ENCODE measurements around the gene SMG7.
A peak's percentile ranks its signal among the peaks of the same experiment; 100 is the strongest.

The SMG7 gene

DNA sequence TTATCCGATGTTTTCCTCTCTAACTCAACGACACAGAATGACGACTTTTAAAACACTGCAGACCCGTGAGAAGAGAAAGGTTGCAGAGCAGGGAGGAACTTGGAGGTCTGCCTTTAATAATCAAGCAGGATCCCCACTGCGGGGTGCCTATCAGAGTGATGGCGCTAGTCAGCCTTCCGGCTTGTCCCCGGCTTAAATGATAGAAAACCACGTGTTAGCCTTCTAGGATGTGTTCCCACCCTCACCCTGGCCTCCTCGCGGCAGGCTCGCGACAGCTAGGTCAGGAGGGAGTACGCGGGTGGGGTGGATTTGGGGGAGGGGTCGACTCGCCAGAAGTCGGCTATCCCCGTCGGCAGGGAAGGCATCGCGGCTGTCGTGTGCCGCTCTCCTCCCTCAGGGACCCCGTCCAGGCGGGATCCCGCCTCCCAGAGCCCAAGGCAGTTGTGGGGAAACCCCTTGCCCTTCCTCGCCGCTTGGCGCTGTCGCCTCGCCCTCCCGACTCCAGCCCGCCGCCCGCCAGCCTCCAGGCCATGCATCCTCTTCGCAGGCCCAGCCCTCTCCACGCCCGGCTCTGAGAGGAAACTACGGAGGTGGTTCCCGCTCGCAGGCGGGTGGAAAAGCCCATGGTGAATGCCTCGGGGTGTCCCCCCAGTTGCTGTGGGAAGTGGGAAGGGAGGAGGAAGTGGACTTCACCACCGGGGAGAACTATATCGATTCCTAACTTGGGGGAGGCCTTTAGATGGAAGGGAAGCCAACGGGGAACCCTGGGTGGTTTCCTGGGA lies 1.1 kb upstream of the SMG7 start:
- DNase-seq, result peak; percentile 87 to 96

DNA sequence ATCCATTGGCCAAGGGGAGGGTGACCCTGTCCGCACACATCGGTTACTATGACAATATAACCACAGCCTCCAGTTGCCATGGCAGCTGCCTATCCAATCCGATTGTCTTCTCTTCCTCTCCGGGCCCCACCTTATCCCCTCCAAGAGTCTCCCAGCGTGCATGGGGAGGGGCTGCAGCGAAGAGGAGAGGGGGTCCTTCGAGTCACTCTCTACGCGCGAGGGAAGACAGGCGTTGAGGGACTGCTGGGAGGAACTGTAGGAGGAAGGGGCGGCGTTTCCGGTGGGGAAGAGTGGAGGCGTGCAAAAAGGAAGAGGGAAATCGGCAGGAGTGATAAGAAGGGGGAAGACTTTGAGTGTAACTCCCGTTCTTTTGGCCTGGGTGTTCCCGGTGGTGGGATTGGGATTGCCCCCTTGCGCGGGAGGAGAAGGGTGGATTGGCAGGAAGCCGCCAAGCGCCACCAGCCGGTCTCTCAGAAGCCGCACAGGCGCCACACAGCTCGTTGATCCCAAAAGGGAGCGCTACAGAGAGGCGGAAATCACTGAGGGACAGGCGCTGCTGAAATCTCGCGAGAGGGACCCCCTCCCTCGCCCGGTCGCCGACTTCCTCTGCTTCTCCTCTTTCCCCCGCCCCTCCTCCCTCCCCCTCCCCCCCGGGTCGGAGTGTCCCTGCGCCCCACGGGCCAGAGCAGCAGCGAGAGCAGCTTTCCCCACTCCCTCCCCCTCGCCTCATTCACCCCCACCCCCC lies 384 bp upstream of the SMG7 start:
- peak; percentile 99 to 100 for DNase-seq

DNA sequence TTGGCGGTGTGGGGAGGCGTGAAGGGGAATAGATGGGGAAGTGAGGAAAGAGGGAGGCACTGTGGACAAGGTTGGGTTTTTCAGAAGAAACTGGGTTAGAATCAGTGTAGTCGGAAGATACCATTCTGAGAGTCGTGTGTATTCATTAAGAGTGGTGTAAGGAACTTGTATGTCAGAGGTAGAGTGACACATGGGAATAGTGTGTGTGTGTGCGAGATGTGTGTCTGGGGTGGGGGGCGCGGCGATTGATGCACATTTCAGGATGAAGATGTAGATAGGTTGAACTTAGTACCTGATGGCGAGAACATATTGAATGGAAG lies 878 bp downstream of the SMG7 start:
- DNase-seq, result no peak

DNA sequence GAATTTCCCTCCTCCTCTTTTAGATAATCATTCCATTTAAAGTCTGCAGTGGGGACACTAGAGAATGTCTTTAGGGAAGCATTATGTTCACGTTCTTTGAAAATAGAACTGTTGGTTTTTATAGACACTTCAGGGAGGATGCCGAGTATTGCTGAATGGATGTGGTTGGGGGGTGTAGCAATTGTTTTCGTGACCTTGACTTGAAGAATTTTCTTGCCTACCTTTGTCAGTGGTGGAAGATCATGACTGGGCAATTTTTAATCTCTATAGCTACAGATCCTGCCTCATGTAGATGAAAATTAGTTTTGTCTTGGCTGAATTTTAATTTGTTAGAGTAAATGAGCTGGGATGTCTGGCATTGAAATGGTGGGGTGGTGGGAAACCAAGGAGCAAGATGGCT lies 3.8 kb downstream of the SMG7 start:
- no peak for DNase-seq

DNA sequence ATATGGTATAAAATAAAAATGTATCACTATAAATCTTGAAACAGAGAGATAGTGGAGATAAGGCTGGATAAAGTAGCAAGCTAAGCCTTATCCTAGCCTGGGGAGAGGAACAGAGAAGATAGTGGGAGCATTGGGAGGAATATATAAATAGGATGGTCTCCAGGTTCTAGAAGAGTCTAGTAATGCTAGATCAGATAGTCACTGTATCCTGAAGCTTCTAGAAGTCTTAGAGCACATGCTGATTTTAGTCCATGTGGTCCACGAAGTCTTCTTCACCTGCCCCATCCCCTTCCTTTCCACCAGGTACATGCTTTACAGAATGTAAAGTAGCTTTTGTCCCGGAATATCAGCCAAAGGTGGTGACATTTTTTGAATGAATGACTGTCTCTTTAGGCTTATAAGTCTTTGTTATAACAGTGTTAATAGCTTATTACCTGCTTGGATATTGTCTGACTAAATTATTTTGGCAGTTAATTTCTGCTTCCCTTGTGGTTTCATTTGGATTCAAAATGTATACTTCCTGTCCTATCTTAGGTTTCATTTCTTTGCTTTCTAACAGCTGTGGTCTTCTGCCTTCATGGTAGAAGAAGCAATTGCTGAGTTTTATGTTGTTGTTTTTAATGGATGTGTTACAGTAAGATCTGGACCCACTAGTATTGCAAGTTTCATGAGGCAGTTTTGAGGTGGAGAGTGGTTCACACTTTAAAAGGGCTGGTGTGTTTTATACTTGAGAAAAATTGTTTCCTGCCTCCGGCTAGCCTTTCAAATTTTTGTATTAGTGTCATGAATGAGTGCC lies 5.9 kb downstream of the SMG7 start:
- DNase-seq, result no peak

DNA sequence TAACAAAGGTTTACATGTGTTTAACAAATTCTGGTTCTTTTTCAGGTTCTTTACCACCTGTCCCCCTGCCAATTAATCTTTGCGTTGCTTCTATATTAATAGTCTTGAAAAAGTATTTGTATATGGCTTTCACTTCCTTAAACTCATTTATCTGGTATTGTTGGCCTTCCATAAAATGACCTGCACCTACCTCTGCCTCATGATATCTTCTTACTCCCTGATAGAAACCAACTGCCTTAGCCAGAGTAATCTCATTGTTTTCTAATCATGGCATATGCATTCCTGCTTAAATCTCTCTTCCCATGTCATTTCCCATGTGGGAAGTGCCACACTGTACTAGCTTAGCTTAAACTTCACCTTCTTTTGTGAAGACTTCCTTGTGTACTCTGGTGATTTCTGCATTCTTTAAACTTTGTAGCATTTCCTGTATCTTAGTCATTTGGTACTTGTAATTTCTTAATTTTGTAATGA lies 8.7 kb downstream of the SMG7 start:
- no peak for DNase-seq

DNA sequence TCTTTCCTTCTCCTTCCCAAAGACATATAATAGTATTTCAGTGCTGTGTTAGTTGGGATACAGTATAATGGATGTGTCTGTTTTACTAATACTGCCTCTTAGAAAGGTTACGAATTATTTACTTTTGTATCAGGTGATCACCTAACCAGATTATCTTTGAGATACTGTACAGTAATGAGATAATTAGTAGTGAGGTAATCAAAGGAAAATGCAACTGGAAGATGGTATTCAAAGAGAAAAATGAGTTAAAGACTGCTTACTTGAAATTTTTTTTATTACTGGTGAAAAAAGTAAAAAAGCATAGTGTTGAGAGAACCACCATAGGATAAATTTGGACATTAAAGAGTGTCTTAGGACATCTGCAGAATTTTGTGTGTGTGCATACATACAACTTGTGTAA lies 10.9 kb downstream of the SMG7 start:
- no peak for DNase-seq

DNA sequence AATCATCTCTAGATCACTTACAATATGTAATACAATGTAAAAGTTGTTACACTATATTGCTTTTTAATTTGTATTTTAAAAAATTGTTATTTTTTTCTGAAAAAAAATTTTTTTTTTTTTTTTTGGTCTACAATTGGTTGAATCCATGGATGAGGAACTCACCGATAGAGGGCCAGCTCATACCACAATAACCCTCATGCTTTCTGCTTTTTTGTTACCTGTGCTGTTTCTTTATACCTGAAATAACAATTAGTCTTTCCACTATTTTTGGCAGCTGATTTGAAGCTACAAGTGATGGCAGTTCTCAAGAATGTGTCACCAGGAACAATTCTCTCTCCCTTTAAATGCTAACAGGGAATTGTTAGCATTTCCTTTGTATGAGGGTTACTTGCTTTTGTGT lies 12.0 kb downstream of the SMG7 start:
- DNase-seq, result no peak

DNA sequence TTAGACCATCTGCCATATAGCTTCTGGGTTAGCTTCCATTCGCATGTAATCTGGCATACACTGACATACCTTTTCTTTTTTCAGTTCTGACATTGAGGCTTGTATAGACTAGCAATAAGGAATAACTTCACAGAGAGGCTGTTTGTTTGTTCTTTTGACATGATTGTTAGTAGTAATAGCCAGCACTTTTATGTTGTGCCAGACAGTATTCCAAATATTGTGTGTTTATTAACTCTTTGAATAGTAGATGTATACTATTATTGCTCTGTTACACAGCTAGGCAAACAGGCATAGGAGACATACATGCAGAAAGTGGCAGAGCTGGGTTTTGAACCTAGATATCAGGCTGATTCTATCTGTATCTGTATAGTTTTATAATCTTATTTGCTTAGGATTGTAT lies 12.6 kb downstream of the SMG7 start:
- no peak for DNase-seq

DNA sequence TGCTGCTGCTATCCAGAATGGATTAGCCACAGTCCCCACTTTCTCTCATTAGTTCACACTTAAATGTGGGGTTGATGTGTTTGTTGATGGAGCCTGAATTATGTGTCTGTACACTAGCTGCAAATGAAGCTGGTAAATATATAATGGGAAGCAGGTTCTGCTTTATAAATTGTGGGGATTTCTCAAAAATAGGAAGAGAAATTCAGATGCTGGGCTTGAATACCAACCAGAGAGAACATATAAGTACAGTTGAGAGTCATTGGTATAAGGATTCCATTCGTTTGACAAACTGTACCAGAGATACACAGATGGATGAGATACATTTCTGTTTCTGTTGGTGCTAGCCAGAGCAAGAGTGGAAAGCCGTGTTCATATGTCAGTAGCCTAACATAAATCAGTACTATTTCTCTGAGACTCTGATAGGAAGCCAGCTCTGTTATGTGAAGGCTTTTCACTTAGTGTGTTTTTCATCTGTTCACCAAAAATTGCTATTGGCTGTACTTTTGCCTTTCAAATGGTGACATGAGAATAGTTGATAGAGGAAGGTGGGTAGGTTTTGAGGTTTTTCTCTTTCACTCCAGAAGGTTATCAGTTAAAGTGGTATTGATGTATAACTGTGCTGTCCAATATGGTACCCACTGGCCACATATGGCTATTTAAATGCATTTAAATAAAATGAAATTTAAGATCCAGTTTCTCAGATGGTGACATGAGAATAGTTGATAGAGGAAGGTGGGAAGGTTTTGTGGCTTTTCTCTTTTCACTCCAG lies 15.6 kb downstream of the SMG7 start:
- DNase-seq, result no peak

DNA sequence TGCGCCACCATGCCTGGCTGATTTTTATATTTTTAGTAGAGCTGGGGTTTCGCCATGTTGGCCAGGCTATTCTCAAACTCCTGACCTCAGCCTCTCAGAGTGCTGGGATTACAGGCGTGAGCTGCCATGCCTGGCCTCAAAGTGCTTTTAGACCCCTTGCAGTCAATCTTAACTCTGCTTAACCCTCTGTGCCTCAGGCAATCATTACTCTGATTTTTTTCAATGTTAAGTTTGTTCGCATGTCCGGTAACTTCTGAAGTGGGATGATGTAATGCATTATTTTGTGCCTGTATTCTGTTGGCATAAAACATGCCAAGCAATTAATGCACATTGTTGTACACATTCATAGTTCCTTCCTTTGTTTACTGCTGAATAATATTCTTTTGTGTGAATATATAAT lies 18.6 kb downstream of the SMG7 start:
- no peak for DNase-seq

DNA sequence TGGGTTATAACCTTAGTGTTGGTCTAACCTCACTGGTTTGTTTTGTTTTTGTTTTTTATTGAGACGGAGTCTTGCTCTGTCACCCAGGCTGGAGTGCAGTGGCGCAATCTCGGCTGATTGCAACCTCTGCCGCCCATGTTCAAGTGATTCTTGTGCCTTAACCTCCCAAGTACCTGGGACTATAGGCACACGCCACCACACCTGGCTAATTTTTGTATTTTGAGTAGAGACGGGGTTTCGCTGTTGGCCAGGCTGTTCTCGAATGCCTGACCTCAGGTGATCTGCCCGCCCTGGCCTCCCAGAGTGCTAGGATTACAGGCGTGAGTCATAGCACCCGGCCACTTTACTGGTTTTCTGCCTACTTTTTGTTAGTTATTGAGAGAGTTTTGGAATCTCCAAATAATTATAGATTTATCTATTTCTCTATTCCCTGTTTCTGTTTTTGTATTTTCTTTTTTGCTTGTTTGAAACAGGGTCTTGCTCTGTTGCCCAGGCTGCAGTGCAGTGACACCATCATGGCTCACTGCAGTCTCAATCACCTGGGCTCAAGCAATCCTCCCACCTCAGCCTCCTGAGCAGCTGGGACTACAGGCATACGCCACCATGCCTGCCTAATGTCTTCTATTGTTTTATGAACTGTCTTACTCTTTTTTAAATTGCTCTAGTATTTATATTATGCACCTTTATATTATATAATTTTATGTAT lies 21.4 kb downstream of the SMG7 start:
- no peak for DNase-seq

DNA sequence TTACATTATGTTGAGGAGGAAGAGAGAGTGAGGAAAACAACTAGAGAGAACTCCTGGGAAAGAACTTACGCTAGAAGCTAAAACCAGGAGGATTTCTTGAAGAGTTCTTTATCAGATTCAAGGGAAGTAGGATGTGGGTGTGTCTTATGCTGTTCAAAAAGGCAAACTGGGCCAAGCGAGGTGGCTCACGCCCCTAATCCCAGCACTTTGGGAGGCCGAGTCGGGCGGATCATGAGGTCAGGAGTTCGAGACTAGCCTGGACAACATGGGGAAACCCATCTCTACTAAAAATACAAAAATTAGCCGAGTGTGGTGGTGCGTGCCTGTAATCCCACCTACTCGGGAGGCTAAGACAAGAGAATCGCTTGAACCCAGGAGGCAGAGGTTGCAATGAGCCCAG lies 23.1 kb downstream of the SMG7 start:
- DNase-seq, result no peak

DNA sequence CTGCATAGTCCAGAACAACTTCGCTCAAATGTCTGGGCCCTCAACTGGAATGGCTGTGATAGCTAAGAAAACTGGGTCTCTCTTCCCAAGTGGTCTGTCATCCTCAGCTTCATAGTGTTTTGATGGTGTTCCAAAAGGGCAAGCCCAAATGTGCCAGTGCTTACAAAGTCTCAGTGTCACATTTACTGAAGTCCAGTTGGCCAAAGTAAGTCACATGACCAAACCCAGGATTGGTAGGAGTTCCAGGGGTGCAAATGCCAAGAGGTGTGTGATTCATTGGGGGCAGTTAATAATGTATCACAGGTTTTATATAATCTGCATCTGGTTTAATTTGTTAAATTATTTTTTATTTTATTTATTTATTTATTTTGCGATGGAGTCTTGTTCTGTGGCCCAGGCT lies 24.9 kb downstream of the SMG7 start:
- no peak for DNase-seq

DNA sequence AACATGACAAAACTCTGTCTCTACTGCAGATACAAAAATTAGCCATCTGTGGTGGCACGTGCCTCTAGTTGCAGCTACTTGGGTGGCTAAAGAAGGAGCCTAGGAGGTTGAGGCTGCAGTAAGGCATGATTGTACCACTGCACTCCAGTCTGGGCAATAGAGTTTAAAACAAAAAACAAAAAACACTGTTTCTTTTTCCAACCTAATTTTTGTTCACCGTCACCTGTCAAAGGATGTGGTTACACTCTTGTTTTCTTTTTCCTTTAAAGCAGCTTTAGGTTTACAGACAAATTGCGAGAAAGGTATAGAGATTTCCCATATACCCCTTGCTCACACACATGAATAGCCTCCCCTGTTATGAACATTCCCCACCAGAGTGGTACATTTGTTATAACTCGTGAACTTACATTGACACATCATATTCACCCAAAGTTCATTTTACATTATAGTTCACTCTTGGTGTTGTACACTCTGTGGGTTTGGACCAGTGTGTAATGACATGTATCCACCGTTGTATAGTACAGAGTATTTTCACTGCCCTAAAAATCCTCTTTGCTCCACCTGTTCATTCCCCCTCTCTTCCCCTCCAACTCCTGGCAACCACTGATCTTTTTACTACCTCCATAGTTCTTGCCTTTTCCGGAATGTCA lies 26.2 kb downstream of the SMG7 start:
- no peak for DNase-seq

DNA sequence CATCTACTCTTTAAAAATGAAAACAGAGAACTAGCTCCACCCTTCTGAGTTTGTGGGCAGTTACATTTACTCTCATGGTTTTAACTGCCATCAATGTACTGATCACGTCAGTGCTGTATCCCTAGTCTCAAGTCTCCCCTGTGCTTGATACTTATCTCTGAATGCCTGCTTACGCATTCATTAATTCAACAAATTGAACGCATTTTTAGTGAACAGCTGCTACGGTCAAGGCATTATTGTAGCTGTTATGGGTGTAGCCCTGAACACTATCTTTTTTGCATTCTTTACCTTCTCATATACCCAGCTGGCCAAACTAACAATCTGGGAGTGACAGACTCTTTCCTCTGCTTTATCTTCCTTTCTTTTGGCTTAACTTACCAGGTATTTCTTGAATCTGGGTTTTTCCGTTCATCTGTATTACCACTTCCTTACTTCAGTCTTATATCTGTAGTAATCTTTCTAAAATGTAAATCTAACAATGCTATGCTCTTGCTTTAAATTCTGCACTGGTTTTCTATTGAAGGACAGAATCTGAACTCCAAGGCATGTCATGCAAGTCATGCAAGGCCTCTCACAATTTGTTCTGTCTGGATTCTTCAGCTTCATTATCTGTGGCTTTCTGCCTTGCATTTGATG lies 33.3 kb downstream of the SMG7 start:
- no peak for DNase-seq

DNA sequence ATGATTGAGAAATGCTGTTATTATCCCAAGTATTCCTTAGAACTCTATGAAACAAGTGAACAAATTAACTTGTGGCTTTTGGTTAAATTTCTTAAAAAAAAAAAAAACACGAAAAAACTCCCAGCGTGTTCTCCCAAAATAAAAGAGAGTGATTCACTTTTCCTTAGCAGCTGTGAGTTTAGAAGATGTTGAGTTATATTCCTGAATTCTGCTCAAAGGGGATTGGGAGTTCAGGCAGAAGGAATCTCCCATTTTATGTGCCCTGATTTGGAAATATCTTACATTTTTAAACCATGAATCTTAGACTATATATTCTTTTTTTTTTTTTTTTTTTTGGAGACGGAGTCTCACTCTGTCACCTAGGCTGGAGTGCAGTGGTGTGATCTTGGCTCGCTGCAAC lies 34.3 kb downstream of the SMG7 start:
- no peak for DNase-seq

DNA sequence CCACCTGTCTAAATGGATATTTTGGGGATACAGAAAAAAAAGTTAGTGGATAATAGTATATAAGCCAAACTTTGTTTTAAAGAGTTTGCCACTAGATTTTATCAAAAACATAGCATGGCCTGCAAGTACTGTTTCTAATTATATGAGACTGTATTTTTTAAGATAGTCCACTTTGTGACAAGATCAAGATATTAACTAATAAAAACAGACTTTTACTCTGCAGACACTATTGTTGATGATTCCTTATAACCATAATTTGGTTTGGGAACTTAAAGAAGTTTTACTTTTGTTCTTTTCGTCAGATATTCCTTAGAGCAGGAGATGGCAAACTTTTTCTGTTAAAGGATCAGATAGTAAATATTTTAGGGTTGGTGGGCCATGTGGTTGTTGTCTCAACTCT lies 36.4 kb downstream of the SMG7 start:
- no peak for DNase-seq

DNA sequence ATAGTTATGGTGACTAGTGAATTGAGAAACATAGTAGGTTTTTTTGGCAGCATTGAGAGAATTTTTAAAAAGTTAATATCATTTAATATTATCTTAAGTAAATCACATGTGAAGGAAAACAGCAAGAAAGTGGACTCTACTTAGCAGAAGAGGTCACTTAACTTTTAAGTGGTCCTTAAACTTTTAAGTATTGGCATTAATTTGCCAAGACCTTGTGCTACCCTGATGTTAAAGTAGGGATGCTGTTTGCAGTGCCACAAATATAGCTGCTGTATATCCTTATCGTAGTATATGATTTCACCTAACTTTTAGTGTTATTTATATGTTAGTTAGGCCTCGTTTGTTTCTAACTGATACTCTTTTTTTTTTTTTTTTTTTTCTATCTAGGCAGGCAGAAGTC lies 40.2 kb downstream of the SMG7 start:
- DNase-seq, result no peak

DNA sequence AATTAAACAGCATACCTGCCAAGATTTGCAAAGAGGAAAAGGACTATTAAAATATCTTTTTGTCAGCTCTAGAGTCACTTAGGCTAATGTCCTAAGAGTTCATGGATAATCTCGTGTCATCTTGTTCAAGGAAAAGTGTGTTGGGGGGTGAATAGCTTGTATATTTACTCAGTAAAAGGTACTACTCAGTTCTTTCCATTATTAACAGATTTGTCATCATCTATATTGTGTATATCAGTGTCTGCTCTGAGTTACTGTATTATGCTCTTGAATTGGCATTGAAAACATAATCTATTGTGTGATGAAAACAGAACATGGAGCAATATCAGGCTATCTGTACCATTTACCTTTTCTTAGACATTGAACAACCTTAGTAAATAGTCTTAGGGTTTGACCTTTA lies 41.9 kb downstream of the SMG7 start:
- DNase-seq, result no peak

DNA sequence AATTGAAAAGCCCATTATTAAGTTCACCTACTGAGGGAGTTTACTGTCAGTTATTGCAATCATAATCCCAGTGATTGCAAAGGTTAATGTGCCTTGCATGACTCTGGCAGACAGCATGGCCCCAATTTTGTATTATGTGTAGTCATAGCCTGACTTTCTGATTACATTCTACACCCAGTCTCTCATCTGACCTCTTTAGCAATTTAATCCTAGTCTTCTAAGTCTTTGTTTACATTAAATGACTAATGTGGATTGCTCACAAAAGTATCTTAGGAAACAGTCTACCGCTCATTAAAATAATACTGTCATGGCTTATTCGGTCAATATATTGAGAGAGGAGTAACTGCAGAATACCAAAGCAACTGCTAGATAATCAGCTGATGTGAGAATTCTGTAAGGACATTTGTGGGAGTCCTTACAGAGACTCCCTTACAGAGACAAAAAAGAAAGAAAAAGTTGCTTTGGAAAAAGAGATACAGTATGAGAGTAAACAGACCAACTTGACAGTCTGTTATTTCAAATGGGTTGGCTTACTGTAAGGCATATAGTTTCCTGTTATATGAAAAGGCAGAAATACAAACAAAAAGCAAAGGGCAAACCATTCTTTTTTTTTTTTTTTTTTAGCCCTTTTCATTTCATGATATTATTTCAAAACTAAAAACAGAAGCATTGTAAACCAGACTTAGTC lies 42.8 kb downstream of the SMG7 start:
- DNase-seq, result no peak

Data from NCI-H187 (cell line).